Keratinocyte (primary cell): ENCODE results near the gene KCNJ15.

Experiments
- EZH2 ChIP-seq: IDR thresholded peaks from one replicate; pipeline ENCODE4 v1.6.1; 2012; ENCODE audit warnings: inconsistent platforms, mild to moderate bottlenecking, low read length, moderate library complexity
- TF ChIP-seq, protein P1 (sequence below), 3 experiments: IDR thresholded peaks in 1 of 3; conservative IDR thresholded peaks in 1 of 3; optimal IDR thresholded peaks in 1 of 3; 2 replicates in 2 of 3; 3 replicates in 1 of 3; pipeline versions ENCODE3 to v1.5.1; 2011; ENCODE audit warnings: low read length in 3 of 3, mild to moderate bottlenecking in 3 of 3, moderate library complexity in 2 of 3, control low read depth in 1 of 3, inconsistent platforms in 1 of 3; ENCODE audit not compliant: insufficient read depth in 2 of 3; ENCODE audit errors: extremely low read depth in 1 of 3

DNA sequence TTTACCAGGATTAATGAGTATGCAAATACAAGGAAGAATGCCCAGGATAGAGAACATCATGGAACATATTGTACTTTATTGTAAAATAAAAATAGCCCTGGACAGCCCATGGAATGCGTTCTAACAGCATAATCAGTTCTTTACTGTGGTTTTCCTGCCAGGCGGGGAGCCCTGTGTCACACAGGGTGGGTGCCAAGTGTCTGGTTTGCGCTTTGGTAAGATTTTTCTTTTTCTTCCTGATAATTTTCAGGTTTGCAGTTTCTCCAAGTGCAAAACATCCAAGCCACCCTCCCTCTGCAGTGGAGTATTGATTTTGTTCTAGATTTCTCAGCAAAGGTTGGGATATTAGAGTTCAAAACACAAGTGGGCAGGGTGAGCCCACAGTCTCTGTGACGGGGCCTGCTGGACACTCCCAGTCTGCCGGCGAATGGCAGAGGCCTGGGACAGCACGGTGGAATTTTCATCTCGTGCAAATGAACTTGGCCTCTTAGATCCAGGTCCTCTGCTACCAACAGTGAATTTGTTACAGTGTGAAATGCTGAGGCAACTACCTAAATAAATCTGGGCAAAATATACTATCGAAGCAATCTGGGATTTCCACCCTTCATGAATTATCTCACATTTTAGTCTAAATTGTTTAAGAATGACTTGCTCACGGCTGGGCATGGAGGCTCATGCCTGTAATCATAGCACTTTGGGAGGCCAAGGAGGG, 15.6 kb upstream of the KCNJ15 start:
- TF ChIP-seq, protein P1, sequence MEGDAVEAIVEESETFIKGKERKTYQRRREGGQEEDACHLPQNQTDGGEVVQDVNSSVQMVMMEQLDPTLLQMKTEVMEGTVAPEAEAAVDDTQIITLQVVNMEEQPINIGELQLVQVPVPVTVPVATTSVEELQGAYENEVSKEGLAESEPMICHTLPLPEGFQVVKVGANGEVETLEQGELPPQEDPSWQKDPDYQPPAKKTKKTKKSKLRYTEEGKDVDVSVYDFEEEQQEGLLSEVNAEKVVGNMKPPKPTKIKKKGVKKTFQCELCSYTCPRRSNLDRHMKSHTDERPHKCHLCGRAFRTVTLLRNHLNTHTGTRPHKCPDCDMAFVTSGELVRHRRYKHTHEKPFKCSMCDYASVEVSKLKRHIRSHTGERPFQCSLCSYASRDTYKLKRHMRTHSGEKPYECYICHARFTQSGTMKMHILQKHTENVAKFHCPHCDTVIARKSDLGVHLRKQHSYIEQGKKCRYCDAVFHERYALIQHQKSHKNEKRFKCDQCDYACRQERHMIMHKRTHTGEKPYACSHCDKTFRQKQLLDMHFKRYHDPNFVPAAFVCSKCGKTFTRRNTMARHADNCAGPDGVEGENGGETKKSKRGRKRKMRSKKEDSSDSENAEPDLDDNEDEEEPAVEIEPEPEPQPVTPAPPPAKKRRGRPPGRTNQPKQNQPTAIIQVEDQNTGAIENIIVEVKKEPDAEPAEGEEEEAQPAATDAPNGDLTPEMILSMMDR (optimal IDR thresholded peaks at IDR 0.05 in 1 of 3, IDR thresholded peaks at IDR 0.05 in 1 of 3, conservative IDR thresholded peaks at IDR 0.05 in 1 of 3; ENCODE audit: extremely low read depth in 1 of 3, insufficient read depth in 2 of 3, low read length in 3 of 3): no peak
- no peak for TF ChIP-seq EZH2
